Measurements from ENCODE around the gene ACACB.

DNA sequence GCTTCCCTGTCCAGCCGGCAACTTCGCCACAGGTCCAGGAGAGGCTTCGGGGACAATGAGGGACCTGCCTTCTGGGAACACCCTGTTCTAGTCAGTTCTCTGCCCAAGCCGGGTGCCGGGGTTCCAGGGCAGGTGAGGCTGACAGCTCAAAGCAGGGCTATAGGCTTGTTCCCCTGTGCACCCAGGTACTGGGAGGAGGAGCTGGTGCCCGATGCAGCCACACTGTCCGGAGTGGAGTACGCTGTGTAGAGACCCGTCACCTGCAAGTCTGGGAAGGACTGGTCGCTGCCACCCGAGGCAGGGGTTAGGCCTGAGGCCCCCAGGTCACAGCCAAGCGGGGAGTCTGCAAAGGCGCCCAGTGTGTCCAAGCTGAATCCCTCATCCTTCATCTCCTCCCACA is 163.1 kb downstream of the ACACB start:
- TF ChIP-seq, protein P1, sequence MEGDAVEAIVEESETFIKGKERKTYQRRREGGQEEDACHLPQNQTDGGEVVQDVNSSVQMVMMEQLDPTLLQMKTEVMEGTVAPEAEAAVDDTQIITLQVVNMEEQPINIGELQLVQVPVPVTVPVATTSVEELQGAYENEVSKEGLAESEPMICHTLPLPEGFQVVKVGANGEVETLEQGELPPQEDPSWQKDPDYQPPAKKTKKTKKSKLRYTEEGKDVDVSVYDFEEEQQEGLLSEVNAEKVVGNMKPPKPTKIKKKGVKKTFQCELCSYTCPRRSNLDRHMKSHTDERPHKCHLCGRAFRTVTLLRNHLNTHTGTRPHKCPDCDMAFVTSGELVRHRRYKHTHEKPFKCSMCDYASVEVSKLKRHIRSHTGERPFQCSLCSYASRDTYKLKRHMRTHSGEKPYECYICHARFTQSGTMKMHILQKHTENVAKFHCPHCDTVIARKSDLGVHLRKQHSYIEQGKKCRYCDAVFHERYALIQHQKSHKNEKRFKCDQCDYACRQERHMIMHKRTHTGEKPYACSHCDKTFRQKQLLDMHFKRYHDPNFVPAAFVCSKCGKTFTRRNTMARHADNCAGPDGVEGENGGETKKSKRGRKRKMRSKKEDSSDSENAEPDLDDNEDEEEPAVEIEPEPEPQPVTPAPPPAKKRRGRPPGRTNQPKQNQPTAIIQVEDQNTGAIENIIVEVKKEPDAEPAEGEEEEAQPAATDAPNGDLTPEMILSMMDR (IDR thresholded peaks at IDR 0.05) = no peak
- TF ChIP-seq POLR2A (IDR thresholded peaks at IDR 0.05) = no peak

Data from Peyer's patch (tissue), 4 donors.